ENCODE data around the gene DYNLT1. TPM values are rescaled to one million over a fixed set of nuclear protein-coding genes. Genes with fewer than 3 reads are reported as not detected.

DYNLT1 gene
- total and polyA plus RNA-seq, 2 of the 4 experiments (the other 2 are of a cell fraction) = 235 to 349 TPM

GRCh38 chr6:158620963-158621693 lies 23.4 kb downstream of the DYNLT1 start:
- DNase-seq (no peak), ATAC-seq (ENCODE audit: low read depth) (no peak)
- Histone ChIP-seq H4K20me1 (ENCODE audit: insufficient read depth, low read length) (no peaks in the 10 kb centered on the region), H4K8ac (ENCODE audit: low read depth in 2 of 2, low read length in 2 of 2) (no peak overlapping the region), H3K4ac (ENCODE audit: low read depth, low read length) (no peak overlapping the region), H3K9ac (ENCODE audit: low read depth, low read length) (no peak overlapping the region), H4K91ac (ENCODE audit: insufficient read depth, low read depth, low read length) (no peak overlapping the region), H3K79me1 (ENCODE audit: low read depth in 1 of 2, low read length in 2 of 2) (peaks cover 11 to 23% of the 10 kb centered on the region in 2 experiments), H3K4me3 (ENCODE audit: insufficient read depth, low read depth, low read length) (no peak overlapping the region), H2AK9ac (replicated peaks; ENCODE audit: low read depth, low read length, poor library complexity) (no peak overlapping the region), H2AK5ac (ENCODE audit: low read depth, low read length) (no peak overlapping the region), H3K14ac (replicated peaks; ENCODE audit: low read depth, low read length) (no peak overlapping the region), H2BK15ac (ENCODE audit: low read depth, low read length) (no peak overlapping the region), H2BK5ac (ENCODE audit: low read depth, low read length, poor library complexity, severe bottlenecking) (no peak overlapping the region), H4K5ac (ENCODE audit: low read depth, low read length) (no peak overlapping the region), H3K27me3 (ENCODE audit: control insufficient read depth, insufficient read depth, low read length) (no peaks in the 10 kb centered on the region), H3K27ac (ENCODE audit: insufficient read depth, low read length) (no peak overlapping the region), H2AFZ (replicated peaks; ENCODE audit: low read length, poor library complexity) (no peak overlapping the region), H3K36me3 (ENCODE audit: control insufficient read depth, insufficient read depth, low read length) (peaks cover 31% of the 10 kb centered on the region), H3K9me1 (ENCODE audit: insufficient read depth, low read length) (peaks cover 5% of the 10 kb centered on the region), H2BK120ac (ENCODE audit: low read depth, low read length) (no peak overlapping the region), H3K23ac (ENCODE audit: low read depth, low read length) (no peak overlapping the region), H3K9me3 (ENCODE audit: control insufficient read depth, insufficient read depth, low read length) (no peaks in the 10 kb centered on the region), H2BK20ac (ENCODE audit: low read depth, low read length) (no peak overlapping the region), H3K4me1 (ENCODE audit: control insufficient read depth, insufficient read depth, low read length) (no peaks in the 10 kb centered on the region), H3K4me2 (ENCODE audit: low read depth, low read length) (no peak overlapping the region), H3K18ac (ENCODE audit: low read depth, low read length) (no peak overlapping the region), H3K56ac (ENCODE audit: extremely low read depth, insufficient read depth, low read length) (no peak overlapping the region)
- TF ChIP-seq USF2 (IDR thresholded peaks at IDR 0.05; ENCODE audit: low read depth, low read length) (no peak), RCOR1 (IDR thresholded peaks at IDR 0.05; ENCODE audit: insufficient replicate concordance, low read length) (no peak), CTCF (conservative IDR thresholded peaks at IDR 0.05; ENCODE audit: low read depth, low read length) (no peak), MAFK (IDR thresholded peaks at IDR 0.05; ENCODE audit: low read depth, low read length) (no peak), NFE2L2 (IDR thresholded peaks at IDR 0.05; ENCODE audit: low read depth, low read length) (no peak), MXI1 (IDR thresholded peaks at IDR 0.05; ENCODE audit: borderline replicate concordance, low read depth, low read length) (no peak), RFX5 (IDR thresholded peaks at IDR 0.05; ENCODE audit: low read depth, low read length) (no peak), CHD1 (IDR thresholded peaks at IDR 0.05; ENCODE audit: low read depth, low read length) (no peak), ELK1 (IDR thresholded peaks at IDR 0.05; ENCODE audit: borderline replicate concordance, low read depth, low read length) (no peak), RAD21 (IDR thresholded peaks at IDR 0.05; ENCODE audit: low read length) (no peak), CEBPB (IDR thresholded peaks at IDR 0.05; ENCODE audit: low read depth, low read length) (no peak), FOS (IDR thresholded peaks at IDR 0.05; ENCODE audit: low read depth, low read length) (no peak), BHLHE40 (IDR thresholded peaks at IDR 0.05; ENCODE audit: low read depth, low read length) (no peak), POLR2A (IDR thresholded peaks at IDR 0.05; ENCODE audit: low read depth, low read length) (no peak), SMC3 (IDR thresholded peaks at IDR 0.05; ENCODE audit: low read depth, low read length) (no peak), MAZ (IDR thresholded peaks at IDR 0.05; ENCODE audit: borderline replicate concordance, low read depth, low read length) (no peak)
- intact Hi-C loops (cut with micrococcal nuclease) (no loop called here), in situ Hi-C loops (cut with MboI; ENCODE audit: low sequenced_read_pairs) (no loop called here), dilution Hi-C loops (cut with HindIII; ENCODE audit: low sequenced_read_pairs, unreplicated experiment) (no loop called here)
- ChIA-PET POLR2A (ENCODE audit: unreplicated experiment) (no interaction called here), CTCF (interaction anchor here (0.7 to 1.2 kb wide), 2 partner anchors 400 kb away, joined by 3 to 5 read pairs; no protein-coding TSS in a partner anchor)
- no TSS peak for BruUV-seq (replicated peaks)
- 100% methylated on average over 3 of the region's 13 CpGs; no CpG with 5 or more reads in 1 of the 2 experiments for WGBS, 2 experiments (ENCODE audit: extremely low coverage in 2 of 2, insufficient read length in 1 of 2)

All from IMR-90 (cell line).